Activated CD8-positive, alpha-beta memory T cell treated with anti-CD3 and anti-CD28 coated beads, Interleukin-2, amount 10 ng/mL, durations not matched to agents 7 days and 5 days (primary cell): ENCODE measurements around the gene NUAK2. TPM values are rescaled to one million over a fixed set of nuclear protein-coding genes. Genes with fewer than 3 reads are reported as not detected.
A peak's percentile ranks its signal among the peaks of the same experiment; 100 is the strongest.

Source experiments
- ATAC-seq: fragments of 150-1000 bp; cut with Tn5 transposase; one replicate; pipeline ENCODE4 v1.10.0; 2021; ENCODE audit warnings: moderate library complexity
- CTCF ChIA-PET: fragments of 350-600 bp; sonication (Branson Sonifier 250); formaldehyde crosslinking; loops from one replicate; lab custom pipeline; 2021; ENCODE audit warnings: antibody characterized with exemption; lab: Charles Lee
- DNase-seq: peaks from one replicate; pipeline ENCODE4 v3.0.0-alpha.2; 2020
- H3K27ac Mint-ChIP-seq: one replicate; pipeline ENCODE4 v1.8.0; 2021; ENCODE audit warnings: mild to moderate bottlenecking, mixed read lengths
- H3K27me3 Mint-ChIP-seq: one replicate; pipeline ENCODE4 v1.8.0; 2021; ENCODE audit warnings: mixed read lengths
- H3K36me3 Mint-ChIP-seq: one replicate; pipeline ENCODE4 v1.8.0; 2021; ENCODE audit warnings: mild to moderate bottlenecking, mixed read lengths
- H3K4me1 Mint-ChIP-seq: one replicate; pipeline ENCODE4 v1.8.0; 2021; ENCODE audit warnings: mixed read lengths
- H3K4me3 Mint-ChIP-seq: one replicate; pipeline ENCODE4 v1.8.0; 2021; ENCODE audit warnings: mild to moderate bottlenecking, moderate library complexity, mixed read lengths
- H3K9me3 Mint-ChIP-seq: one replicate; pipeline ENCODE4 v1.8.0; 2022; ENCODE audit warnings: low read depth, mixed read lengths
- total RNA-seq, 2 experiments: library from RNA; stranded (reverse); gene quantifications; one replicate each; pipeline ENCODE4 v1.2.3, GENCODE V29; 2021

The NUAK2 gene
- total RNA-seq, 2 experiments from 2014 or later = 1.9 to 6.0 TPM

GRCh38 chr1:205296154-205296553 lies 25.4 kb downstream of the NUAK2 start:
- no peak for ATAC-seq
- no peak overlapping the region for H3K27ac Mint-ChIP-seq
- H3K4me1 Mint-ChIP-seq = peaks cover 15% of the 10 kb centered on the region
- H3K9me3 Mint-ChIP-seq = no peaks in the 10 kb centered on the region
- H3K36me3 Mint-ChIP-seq = no peaks in the 10 kb centered on the region
- CTCF ChIA-PET = interaction anchor here (3.0 to 3.5 kb wide), 2 partner anchors 11 to 23 kb away, joined by 10 to 16 read pairs; no protein-coding TSS in a partner anchor
- DNase-seq = no peak
- H3K4me3 Mint-ChIP-seq = no peak overlapping the region
- H3K27me3 Mint-ChIP-seq = peaks cover 11% of the 10 kb centered on the region

DNA sequence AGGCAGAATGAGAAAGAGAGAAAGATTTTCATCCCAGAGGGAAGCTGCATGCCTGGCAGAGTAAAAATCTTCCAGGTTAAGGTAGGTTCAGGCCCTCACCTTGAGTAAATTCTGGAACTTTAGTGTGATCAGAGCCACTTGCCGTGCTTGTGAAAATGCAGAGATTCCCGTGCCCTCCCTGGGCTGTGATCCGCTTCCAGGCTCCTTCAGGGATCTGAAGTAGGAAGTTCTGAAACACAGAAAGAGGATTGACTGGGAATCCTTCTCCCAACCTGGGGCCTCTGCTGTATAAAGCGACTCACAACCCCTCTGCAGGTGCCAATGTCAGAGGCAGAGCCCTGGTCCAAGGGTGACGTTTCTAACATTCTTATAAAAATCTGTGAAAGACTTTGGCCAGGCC lies 26.6 kb downstream of the NUAK2 start:
- CTCF ChIA-PET = interaction anchor here (1.5 to 3.1 kb wide), 4 partner anchors 9 to 42 kb away, joined by 3 to 14 read pairs (median 8); partner anchors contain the start of gene NUAK2
- no peak overlapping the region for H3K27ac Mint-ChIP-seq
- DNase-seq = no peak
- H3K9me3 Mint-ChIP-seq = no peaks in the 10 kb centered on the region
- H3K4me3 Mint-ChIP-seq = no peak overlapping the region
- H3K4me1 Mint-ChIP-seq = peaks cover 16% of the 10 kb centered on the region
- no peaks in the 10 kb centered on the region for H3K36me3 Mint-ChIP-seq
- no peak for ATAC-seq
- peaks cover 11% of the 10 kb centered on the region for H3K27me3 Mint-ChIP-seq

DNA sequence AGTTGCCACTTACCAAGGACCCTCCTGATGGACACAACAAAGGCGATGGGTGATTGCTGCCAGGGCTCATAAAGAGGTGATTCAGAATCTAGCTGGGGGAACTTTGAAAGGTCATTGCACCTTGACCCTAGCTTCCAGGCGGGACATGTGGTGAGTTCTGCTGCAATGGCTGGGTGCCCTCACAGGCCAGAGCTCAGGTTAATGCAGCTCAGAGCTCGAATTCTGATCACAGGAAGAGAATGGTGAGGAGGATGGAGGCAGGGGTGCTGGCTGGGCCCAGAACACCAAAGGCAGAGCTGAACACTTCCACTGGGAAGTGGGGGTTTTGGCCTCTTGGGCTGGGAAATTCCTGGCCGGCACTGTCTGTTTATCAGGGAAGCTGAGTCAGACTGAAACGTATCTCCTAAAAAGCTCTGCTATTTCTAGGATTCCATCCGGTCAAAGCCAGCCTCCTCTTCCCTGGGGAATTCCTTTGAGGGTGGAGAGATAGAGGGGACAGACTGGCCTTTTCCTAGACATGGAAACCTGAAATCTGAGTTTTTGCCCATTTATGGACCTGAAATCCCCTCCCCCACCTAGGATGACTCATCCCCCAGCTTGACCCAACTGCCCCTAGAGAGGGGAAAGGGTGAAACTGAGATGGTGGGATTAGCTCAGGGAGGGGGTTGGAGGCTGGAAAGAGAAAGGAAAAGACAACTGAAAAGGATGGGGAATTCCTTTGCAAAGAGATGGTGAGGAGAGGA lies 27.2 kb downstream of the NUAK2 start:
- no peak for DNase-seq
- no peak for ATAC-seq
- CTCF ChIA-PET = interaction anchor here (1.0 to 3.1 kb wide), 5 partner anchors 9 to 43 kb away, joined by 3 to 14 read pairs (median 6); partner anchors contain the start of gene NUAK2
- Mint-ChIP-seq H3K4me3 (no peak overlapping the region), H3K27me3 (peaks cover 11% of the 10 kb centered on the region), H3K36me3 (no peaks in the 10 kb centered on the region), H3K9me3 (no peaks in the 10 kb centered on the region), H3K27ac (no peak overlapping the region), H3K4me1 (peaks cover 16% of the 10 kb centered on the region)

- CTCF ChIA-PET = interaction anchor here (1.0 to 3.1 kb wide), 3 partner anchors 20 to 43 kb away, joined by 3 to 14 read pairs (median 3); no protein-coding TSS in a partner anchor
- no peaks in the 10 kb centered on the region for H3K9me3 Mint-ChIP-seq
- H3K27ac Mint-ChIP-seq = no peak overlapping the region
- ATAC-seq = no peak
- H3K4me1 Mint-ChIP-seq = peaks cover 21% of the 10 kb centered on the region
- peaks cover 7% of the 10 kb centered on the region for H3K27me3 Mint-ChIP-seq
- no peak for DNase-seq
- H3K36me3 Mint-ChIP-seq = no peaks in the 10 kb centered on the region
- no peak overlapping the region for H3K4me3 Mint-ChIP-seq
These were observed 28.0 kb downstream of the NUAK2 start for GRCh38 chr1:205293350-205294074.

DNA sequence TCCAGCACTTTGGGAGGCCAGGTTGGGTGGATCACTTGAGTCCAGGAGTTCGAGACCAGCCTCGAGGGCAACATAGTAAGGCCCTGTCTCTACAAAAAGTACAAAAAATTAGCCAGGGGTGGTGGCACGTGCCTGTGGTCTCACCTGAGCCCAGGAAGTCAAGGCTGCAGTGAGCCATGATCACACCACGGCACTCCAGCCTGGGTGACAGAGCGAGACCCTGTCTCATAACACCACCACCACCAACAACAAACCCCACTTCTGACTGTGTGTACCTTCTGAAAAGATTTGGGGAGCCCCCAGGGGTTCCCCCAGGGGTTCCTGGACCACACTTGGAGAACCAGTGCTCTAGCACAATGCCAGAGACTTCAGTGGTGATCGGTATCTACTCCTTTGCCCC lies 29.9 kb downstream of the NUAK2 start:
- Mint-ChIP-seq H3K27me3 (peaks cover 9% of the 10 kb centered on the region), H3K27ac (no peak overlapping the region), H3K4me3 (no peak overlapping the region), H3K36me3 (peaks cover under 1% of the 10 kb centered on the region), H3K9me3 (no peaks in the 10 kb centered on the region), H3K4me1 (peaks cover 38% of the 10 kb centered on the region)
- no peak for ATAC-seq
- CTCF ChIA-PET = interaction anchor here (3.1 kb wide), 1 partner anchor 18 kb away, joined by 14 read pairs; no protein-coding TSS in a partner anchor
- no peak for DNase-seq

- ATAC-seq (peak; percentile 69), DNase-seq (peak; percentile 96)
- CTCF ChIA-PET = interaction anchor here (1.0 to 22.0 kb wide), 7 partner anchors 8 to 370 kb away, joined by 4 to 1096 read pairs (median 5); partner anchors contain the start of genes NUAK2 and TMCC2
- H3K4me1 Mint-ChIP-seq = peaks cover 59% of the 10 kb centered on the region
- peak overlapping the region; percentile 46 for H3K4me3 Mint-ChIP-seq
- H3K27me3 Mint-ChIP-seq = peaks cover 15% of the 10 kb centered on the region
- no peaks in the 10 kb centered on the region for H3K9me3 Mint-ChIP-seq
- peak overlapping the region; percentile 87 for H3K27ac Mint-ChIP-seq
- H3K36me3 Mint-ChIP-seq = peaks cover 1% of the 10 kb centered on the region
These were observed 33.6 kb downstream of the NUAK2 start for GRCh38 chr1:205287767-205288559.

DNA sequence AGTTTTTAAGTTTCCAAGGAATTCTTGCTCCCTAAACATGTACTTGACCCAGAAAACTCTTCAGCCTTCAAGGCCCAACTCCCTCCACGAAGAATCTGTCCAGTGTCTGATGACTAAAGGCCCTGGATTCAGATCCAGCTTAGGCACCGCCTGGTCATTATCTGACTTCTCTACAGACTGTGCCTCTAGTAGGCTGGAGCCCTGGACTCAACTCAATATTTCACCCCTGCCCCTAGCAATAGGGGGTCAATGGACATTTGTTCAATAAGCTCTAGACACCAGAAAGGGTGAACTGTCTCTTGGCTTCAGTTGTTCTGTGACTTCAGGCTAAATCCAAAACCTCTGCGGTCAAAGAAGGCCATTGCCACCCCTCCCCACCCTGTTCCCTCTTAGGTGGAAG lies 34.5 kb downstream of the NUAK2 start:
- Mint-ChIP-seq H3K4me3 (no peak overlapping the region), H3K9me3 (no peaks in the 10 kb centered on the region)
- CTCF ChIA-PET = interaction anchor here (1.2 to 22.0 kb wide), 4 partner anchors 9 to 37 kb away, joined by 4 to 1096 read pairs (median 66); partner anchors contain the start of gene NUAK2

GRCh38 chr1:205286335-205286950 lies 35.1 kb downstream of the NUAK2 start:
- peaks cover 1% of the 10 kb centered on the region for H3K36me3 Mint-ChIP-seq
- peak overlapping the region; percentile 65 for H3K4me3 Mint-ChIP-seq
- H3K9me3 Mint-ChIP-seq = no peaks in the 10 kb centered on the region
- DNase-seq = peak; percentile 95
- H3K27ac Mint-ChIP-seq = peak overlapping the region; percentile 87
- peaks cover 64% of the 10 kb centered on the region for H3K4me1 Mint-ChIP-seq
- CTCF ChIA-PET = interaction anchor here (0.7 to 22.0 kb wide), 5 partner anchors 10 to 37 kb away, joined by 3 to 1096 read pairs (median 10); partner anchors contain the start of gene NUAK2
- peak; percentile 28 for ATAC-seq
- H3K27me3 Mint-ChIP-seq = peaks cover 17% of the 10 kb centered on the region

More for the DNA sequence above, 34.5 kb downstream of the NUAK2 start:
- peaks cover 17% of the 10 kb centered on the region for H3K27me3 Mint-ChIP-seq
- no peak for DNase-seq
- H3K27ac Mint-ChIP-seq = peak overlapping the region; percentile 87
- H3K4me1 Mint-ChIP-seq = peaks cover 64% of the 10 kb centered on the region
- ATAC-seq = no peak
- peaks cover 1% of the 10 kb centered on the region for H3K36me3 Mint-ChIP-seq

- peak; percentile 48 for ATAC-seq
- Mint-ChIP-seq H3K9me3 (no peaks in the 10 kb centered on the region), H3K4me1 (peaks cover 66% of the 10 kb centered on the region), H3K27me3 (peaks cover 19% of the 10 kb centered on the region), H3K4me3 (peak overlapping the region; percentile 65), H3K27ac (peak overlapping the region; percentile 87), H3K36me3 (peaks cover 1% of the 10 kb centered on the region)
- DNase-seq = peak; percentile 79
- CTCF ChIA-PET = interaction anchor here (0.7 to 22.0 kb wide), 7 partner anchors 10 to 200 kb away, joined by 3 to 1096 read pairs (median 5); partner anchors contain the start of gene NUAK2
These were observed 36.0 kb downstream of the NUAK2 start for GRCh38 chr1:205285381-205286101.

- CTCF ChIA-PET = interaction anchor here (0.8 to 22.0 kb wide), 6 partner anchors 9 to 201 kb away, joined by 3 to 1096 read pairs (median 8); partner anchors contain the start of gene NUAK2
- Mint-ChIP-seq H3K4me3 (peak overlapping the region; percentile 65), H3K36me3 (peaks cover 1% of the 10 kb centered on the region), H3K27me3 (peaks cover 20% of the 10 kb centered on the region), H3K27ac (peak overlapping the region; percentile 87), H3K4me1 (peaks cover 71% of the 10 kb centered on the region), H3K9me3 (no peaks in the 10 kb centered on the region)
- DNase-seq (peak; percentile 96), ATAC-seq (peak; percentile 63)
These were observed 37.0 kb downstream of the NUAK2 start for GRCh38 chr1:205284420-205285144.
